Chondrocyte (in vitro differentiated cells): ENCODE data around the gene ACOX2. TPM values are rescaled to one million over a fixed set of nuclear protein-coding genes. Genes with fewer than 3 reads are reported as not detected.

ENCODE experiments used
- DNase-seq: peaks from one replicate; pipeline ENCODE4 v3.0.0; 2021; ENCODE audit warnings: mixed read lengths, low spot score
- H3K27ac Mint-ChIP-seq: one replicate; pipeline ENCODE4 v1.8.0; 2021; ENCODE audit warnings: mild to moderate bottlenecking, moderate library complexity, mixed read lengths; ENCODE audit not compliant: unreplicated experiment
- H3K27me3 Mint-ChIP-seq: 2 replicates; pipeline ENCODE4 v1.8.0; 2021; ENCODE audit warnings: low read depth, mixed read lengths
- H3K36me3 Mint-ChIP-seq: 2 replicates; pipeline ENCODE4 v1.8.0; 2021; ENCODE audit warnings: low read depth, mixed read lengths
- H3K4me1 Mint-ChIP-seq: 2 replicates; pipeline ENCODE4 v1.8.0; 2021; ENCODE audit warnings: low read depth, mild to moderate bottlenecking, mixed read lengths
- H3K4me3 Mint-ChIP-seq: one replicate; pipeline ENCODE4 v1.8.0; 2021; ENCODE audit warnings: mild to moderate bottlenecking, moderate library complexity, mixed read lengths; ENCODE audit not compliant: unreplicated experiment
- H3K9me3 Mint-ChIP-seq: 2 replicates; pipeline ENCODE4 v1.8.0; 2021; ENCODE audit warnings: low read depth, mixed read lengths
- CTCF ChIP-seq: fragments of 200-600 bp; sonication (generic); IDR thresholded peaks from 2 replicates; pipeline ENCODE4 v1.5.0; 2021; ENCODE audit warnings: antibody characterized with exemption, mild to moderate bottlenecking, moderate library complexity
- total RNA-seq: library from RNA; stranded (reverse); gene quantifications from 3 replicates; pipeline ENCODE4 v1.2.1, GENCODE V29; 2021

ACOX2 gene
- total RNA-seq, 1 donor from 2014 or later = 0.57 TPM

DNA sequence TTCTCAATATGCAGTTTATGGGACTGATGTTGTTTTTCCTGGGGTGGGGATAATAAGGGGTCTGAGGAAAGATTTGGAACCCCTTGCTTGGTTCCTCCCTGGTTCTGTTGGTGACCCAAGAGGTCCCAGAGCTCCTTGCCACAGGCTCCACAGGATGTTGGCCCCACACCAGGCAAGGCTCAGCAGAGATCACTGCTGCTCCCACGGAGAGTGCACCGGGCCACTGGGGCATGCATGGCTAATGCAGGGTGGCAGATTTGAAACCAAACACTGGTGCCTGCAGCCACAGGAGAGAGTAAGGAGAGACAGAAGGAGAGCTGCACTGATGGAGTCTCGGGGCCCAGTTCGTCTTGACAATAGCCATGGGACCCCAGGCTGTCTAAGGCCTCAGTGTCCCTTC, 37.7 kb upstream of the ACOX2 start:
- no peak overlapping the region for H3K27ac Mint-ChIP-seq

DNA sequence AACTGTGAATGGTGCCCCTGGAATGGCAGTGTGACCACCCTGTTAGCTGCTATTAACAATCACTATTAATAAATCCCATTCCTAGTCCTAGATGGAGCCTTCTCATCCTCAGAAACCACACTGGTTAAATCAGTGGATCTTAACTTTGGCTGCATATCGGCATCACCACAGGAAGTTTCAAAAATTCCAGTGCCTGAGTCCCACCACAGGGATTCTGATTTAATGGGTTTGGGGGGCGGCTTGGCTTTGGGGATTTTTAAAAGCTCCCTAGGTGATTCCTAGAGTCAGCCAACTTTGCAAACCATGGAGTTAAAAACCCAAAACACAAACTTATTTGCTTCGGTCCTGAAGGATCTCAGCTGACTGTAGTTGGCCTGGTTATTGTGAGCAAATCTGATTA, 37.1 kb upstream of the ACOX2 start:
- DNase-seq = no peak
- TF ChIP-seq CTCF = no peak
- H3K9me3 Mint-ChIP-seq = peaks cover 9% of the 10 kb centered on the region
- H3K4me3 Mint-ChIP-seq = no peak overlapping the region
- H3K4me1 Mint-ChIP-seq = peaks cover 7% of the 10 kb centered on the region
- H3K36me3 Mint-ChIP-seq = peaks cover 3% of the 10 kb centered on the region
- H3K27me3 Mint-ChIP-seq = no peaks in the 10 kb centered on the region
- no peak overlapping the region for H3K27ac Mint-ChIP-seq

More for the DNA sequence above, 37.7 kb upstream of the ACOX2 start:
- DNase-seq = peak; percentile 62
- TF ChIP-seq CTCF = no peak
- peaks cover 7% of the 10 kb centered on the region for H3K4me1 Mint-ChIP-seq
- no peaks in the 10 kb centered on the region for H3K27me3 Mint-ChIP-seq
- H3K9me3 Mint-ChIP-seq = peaks cover 9% of the 10 kb centered on the region
- peaks cover 3% of the 10 kb centered on the region for H3K36me3 Mint-ChIP-seq
- H3K4me3 Mint-ChIP-seq = no peak overlapping the region

- no peaks in the 10 kb centered on the region for H3K27me3 Mint-ChIP-seq
- no peak overlapping the region for H3K4me3 Mint-ChIP-seq
- peaks cover 9% of the 10 kb centered on the region for H3K9me3 Mint-ChIP-seq
- no peak for DNase-seq
- no peak overlapping the region for H3K27ac Mint-ChIP-seq
- H3K36me3 Mint-ChIP-seq = peaks cover 3% of the 10 kb centered on the region
- TF ChIP-seq CTCF = no peak
- peaks cover 11% of the 10 kb centered on the region for H3K4me1 Mint-ChIP-seq
These were observed 36.6 kb upstream of the ACOX2 start for GRCh38 chr3:58573640-58574039.

GRCh38 chr3:58572634-58573230, 35.7 kb upstream of the ACOX2 start:
- Mint-ChIP-seq H3K9me3 (peaks cover 9% of the 10 kb centered on the region), H3K4me1 (peaks cover 12% of the 10 kb centered on the region), H3K4me3 (no peak overlapping the region), H3K36me3 (peaks cover 3% of the 10 kb centered on the region), H3K27ac (no peak overlapping the region), H3K27me3 (no peaks in the 10 kb centered on the region)
- TF ChIP-seq CTCF = no peak
- peak; percentile 33 for DNase-seq

DNA sequence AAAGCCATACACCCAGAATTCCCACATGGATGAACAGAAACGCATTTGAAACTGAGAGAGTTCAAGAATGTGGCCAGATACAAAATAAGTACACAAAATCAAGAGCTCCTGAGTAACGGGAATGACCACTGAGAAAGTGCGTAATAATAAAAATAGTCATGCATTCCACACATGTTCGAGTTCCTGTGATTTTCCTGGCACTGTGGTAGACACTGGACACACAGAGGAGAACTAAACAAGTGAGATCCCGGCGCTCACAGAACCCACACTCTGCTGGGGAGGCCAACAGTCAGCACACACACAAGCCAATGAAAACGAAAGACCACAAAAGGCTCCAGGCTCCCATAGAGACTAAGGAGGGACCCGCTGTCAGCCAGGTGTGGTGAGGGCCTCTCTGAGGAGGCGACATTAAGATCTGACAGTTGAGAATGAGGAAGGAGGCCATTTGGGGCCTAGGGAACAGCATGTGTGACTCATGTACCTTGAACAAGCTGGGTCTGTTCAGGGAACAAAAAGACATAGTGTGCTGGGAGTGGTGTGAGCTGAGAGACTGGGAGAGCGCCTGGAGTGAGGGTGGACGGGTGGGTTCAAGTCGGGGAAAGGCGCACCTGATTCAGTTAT, 35.1 kb upstream of the ACOX2 start:
- no peaks in the 10 kb centered on the region for H3K27me3 Mint-ChIP-seq
- peak; percentile 24 for DNase-seq
- TF ChIP-seq CTCF = no peak
- peaks cover 3% of the 10 kb centered on the region for H3K36me3 Mint-ChIP-seq
- peak overlapping the region; percentile 24 for H3K27ac Mint-ChIP-seq
- no peak overlapping the region for H3K4me3 Mint-ChIP-seq
- H3K9me3 Mint-ChIP-seq = peaks cover 9% of the 10 kb centered on the region
- peaks cover 8% of the 10 kb centered on the region for H3K4me1 Mint-ChIP-seq
